ENCODE measurements around the gene GSTM3. TPM values are rescaled to one million over a fixed set of nuclear protein-coding genes. Genes with fewer than 3 reads are reported as not detected.
"Not testable (repeated sequence)": the region's sequence is repeated elsewhere in the genome, so short reads cannot be mapped to it uniquely, and the experiment has no call there.

Gene GSTM3
- total RNA-seq, 1 experiment from 2014 or later: 10.6 TPM

GRCh38 chr1:109689844-109690405, 50.9 kb downstream of the GSTM3 start:
- Mint-ChIP-seq H3K4me1 (ENCODE audit: low read depth, unreplicated experiment) (no peaks in the 10 kb centered on the region), H3K4me3 (ENCODE audit: unreplicated experiment) (no peak overlapping the region), H3K27me3 (ENCODE audit: insufficient read depth, unreplicated experiment) (no peaks in the 10 kb centered on the region), H3K9me3 (ENCODE audit: unreplicated experiment) (no peaks in the 10 kb centered on the region), H3K36me3 (ENCODE audit: insufficient read depth, unreplicated experiment) (no peaks in the 10 kb centered on the region), H3K27ac (ENCODE audit: unreplicated experiment) (no peak overlapping the region)
- no TSS peak for BruUV-seq (replicated peaks)
- Histone ChIP-seq H3K27me3 (replicated peaks; ENCODE audit: control insufficient read depth, insufficient read depth, low read length) (no peaks in the 10 kb centered on the region), H3K9me3 (no peaks in the 10 kb centered on the region), H3K4me1 (no peaks in the 10 kb centered on the region), H3K4me3 (ENCODE audit: low read depth, low read length) (no peak overlapping the region), H3K36me3 (ENCODE audit: control insufficient read depth, insufficient read depth, low read length) (no peaks in the 10 kb centered on the region)
- ChIA-PET CTCF (no interaction called here), POLR2A (no interaction called here)
- no peak for DNase-seq
- intact Hi-C loops (cut with micrococcal nuclease; ENCODE audit: unreplicated experiment): no loop called here
- no peak for TF ChIP-seq CTCF (IDR thresholded peaks at IDR 0.05; ENCODE audit: insufficient read depth in 1 of 2, low read depth in 1 of 2, low read length in 1 of 2, severe bottlenecking in 1 of 2, unreplicated experiment in 1 of 2)

- no peak within 1 kb of the TSS for H3K27ac Mint-ChIP-seq (ENCODE audit: unreplicated experiment)
- H3K9me3 ChIP-seq: no peaks in the 10 kb centered on the region
- no peaks in the 10 kb centered on the region for H3K27me3 Mint-ChIP-seq (ENCODE audit: insufficient read depth, unreplicated experiment)
- ChIA-PET CTCF (no interaction called here), POLR2A (no interaction called here)
- BruUV-seq (replicated peaks): no TSS peak
- TF ChIP-seq CTCF (IDR thresholded peaks at IDR 0.05; ENCODE audit: insufficient read depth in 1 of 2, low read depth in 1 of 2, low read length in 1 of 2, severe bottlenecking in 1 of 2, unreplicated experiment in 1 of 2): no peak
- H3K27me3 ChIP-seq (replicated peaks; ENCODE audit: control insufficient read depth, insufficient read depth, low read length): no peaks in the 10 kb centered on the region
- intact Hi-C loops (cut with micrococcal nuclease; ENCODE audit: unreplicated experiment): no loop called here
- H3K4me3 Mint-ChIP-seq (ENCODE audit: unreplicated experiment): no peak within 1 kb of the TSS
- H3K36me3 ChIP-seq (ENCODE audit: control insufficient read depth, insufficient read depth, low read length): no peaks in the 10 kb centered on the region
- no peaks in the 10 kb centered on the region for H3K9me3 Mint-ChIP-seq (ENCODE audit: unreplicated experiment)
- no peaks in the 10 kb centered on the region for H3K4me1 ChIP-seq
- no peaks in the 10 kb centered on the region for H3K36me3 Mint-ChIP-seq (ENCODE audit: insufficient read depth, unreplicated experiment)
- H3K4me3 ChIP-seq (ENCODE audit: low read depth, low read length): no peak within 1 kb of the TSS
- DNase-seq: no peak
- no peaks in the 10 kb centered on the region for H3K4me1 Mint-ChIP-seq (ENCODE audit: low read depth, unreplicated experiment)
Measured at GRCh38 chr1:109687641-109688499, 53.0 kb downstream of the GSTM3 start, which contains the start of gene GSTM1. Gene GSTM1, plus strand, starts transcription at chr1:109687817. Its CDS starts 57 bp downstream, at chr1:109687874.

GRCh38 chr1:109687109-109687508, 53.7 kb downstream of the GSTM3 start:
- H3K27me3 Mint-ChIP-seq (ENCODE audit: insufficient read depth, unreplicated experiment); H3K4me3 Mint-ChIP-seq (ENCODE audit: unreplicated experiment); H3K27me3 ChIP-seq (replicated peaks; ENCODE audit: control insufficient read depth, insufficient read depth, low read length); H3K4me1 Mint-ChIP-seq (ENCODE audit: low read depth, unreplicated experiment); H3K4me1 ChIP-seq; DNase-seq; H3K36me3 ChIP-seq (ENCODE audit: control insufficient read depth, insufficient read depth, low read length); POLR2A ChIA-PET; H3K4me3 ChIP-seq (ENCODE audit: low read depth, low read length); H3K9me3 Mint-ChIP-seq (ENCODE audit: unreplicated experiment); BruUV-seq (replicated peaks); intact Hi-C loops (cut with micrococcal nuclease; ENCODE audit: unreplicated experiment); H3K36me3 Mint-ChIP-seq (ENCODE audit: insufficient read depth, unreplicated experiment); H3K9me3 ChIP-seq; CTCF ChIA-PET; H3K27ac Mint-ChIP-seq (ENCODE audit: unreplicated experiment): not testable (repeated sequence)

- H3K36me3 Mint-ChIP-seq (ENCODE audit: insufficient read depth, unreplicated experiment); H3K36me3 ChIP-seq (ENCODE audit: control insufficient read depth, insufficient read depth, low read length); CTCF ChIA-PET; H3K4me1 ChIP-seq; H3K4me3 Mint-ChIP-seq (ENCODE audit: unreplicated experiment); H3K9me3 ChIP-seq; DNase-seq; H3K9me3 Mint-ChIP-seq (ENCODE audit: unreplicated experiment); H3K27me3 Mint-ChIP-seq (ENCODE audit: insufficient read depth, unreplicated experiment); H3K4me1 Mint-ChIP-seq (ENCODE audit: low read depth, unreplicated experiment); BruUV-seq (replicated peaks); H3K4me3 ChIP-seq (ENCODE audit: low read depth, low read length); intact Hi-C loops (cut with micrococcal nuclease; ENCODE audit: unreplicated experiment); H3K27me3 ChIP-seq (replicated peaks; ENCODE audit: control insufficient read depth, insufficient read depth, low read length); POLR2A ChIA-PET; H3K27ac Mint-ChIP-seq (ENCODE audit: unreplicated experiment): not testable (repeated sequence)
Measured at GRCh38 chr1:109685890-109686289, 54.9 kb downstream of the GSTM3 start.

GRCh38 chr1:109685399-109685798, 55.4 kb downstream of the GSTM3 start:
- H3K27ac Mint-ChIP-seq (ENCODE audit: unreplicated experiment); H3K36me3 Mint-ChIP-seq (ENCODE audit: insufficient read depth, unreplicated experiment); H3K4me3 Mint-ChIP-seq (ENCODE audit: unreplicated experiment); POLR2A ChIA-PET; CTCF ChIA-PET; H3K36me3 ChIP-seq (ENCODE audit: control insufficient read depth, insufficient read depth, low read length); H3K27me3 Mint-ChIP-seq (ENCODE audit: insufficient read depth, unreplicated experiment); DNase-seq; H3K4me3 ChIP-seq (ENCODE audit: low read depth, low read length); H3K4me1 Mint-ChIP-seq (ENCODE audit: low read depth, unreplicated experiment); H3K9me3 Mint-ChIP-seq (ENCODE audit: unreplicated experiment); H3K27me3 ChIP-seq (replicated peaks; ENCODE audit: control insufficient read depth, insufficient read depth, low read length); BruUV-seq (replicated peaks); intact Hi-C loops (cut with micrococcal nuclease; ENCODE audit: unreplicated experiment); H3K4me1 ChIP-seq; H3K9me3 ChIP-seq: not testable (repeated sequence)
